ENCODE data around the gene HRAS. TPM values are rescaled to one million over a fixed set of nuclear protein-coding genes. Genes with fewer than 3 reads are reported as not detected.

The HRAS gene
- total and polyA plus RNA-seq, 2 of the 13 experiments (the other 11 are each of a cell fraction or from before 2014, with no cell fraction given), result 32.9 to 50.0 TPM

DNA sequence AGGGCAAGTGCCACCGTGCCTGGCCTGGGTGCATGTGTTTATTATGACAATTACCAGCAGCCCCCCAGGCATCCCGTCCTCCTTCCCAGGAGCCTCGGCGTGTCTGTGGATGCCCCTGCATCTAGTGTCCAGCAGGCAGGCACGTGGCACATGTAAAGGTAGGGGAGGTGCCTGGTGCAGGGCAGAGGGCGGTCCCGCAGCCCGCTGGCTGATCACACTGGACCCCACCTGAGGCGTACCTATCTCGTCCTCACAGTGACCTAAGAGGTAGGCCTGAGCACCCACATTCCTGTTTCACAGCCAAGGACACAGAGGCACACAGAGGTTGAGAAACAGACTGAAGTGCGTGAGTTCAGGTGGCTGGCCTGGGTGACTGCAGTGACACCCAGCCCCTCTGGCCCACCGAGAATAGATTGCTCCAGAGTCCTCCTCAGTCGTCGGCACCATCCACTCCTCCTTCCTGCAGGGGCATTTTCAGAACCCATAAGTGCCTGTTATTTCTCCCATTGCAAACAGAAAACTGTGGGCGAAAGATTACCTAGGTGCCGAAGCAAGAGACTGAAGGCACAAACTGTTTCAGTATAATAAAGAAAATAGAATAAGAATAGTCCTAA lies 37.9 kb upstream of the HRAS start (continued):
- TF ChIP-seq ZNF138 (CRISPR knock-in tag; IDR thresholded peaks at IDR 0.05; ENCODE audit: low read depth) (no peak), ZNF251 (CRISPR knock-in tag; IDR thresholded peaks at IDR 0.05) (no peak), SMAD9 (CRISPR knock-in tag; IDR thresholded peaks at IDR 0.05) (no peak), ZNF556 (CRISPR knock-in tag; IDR thresholded peaks at IDR 0.05; ENCODE audit: borderline replicate concordance) (no peak), ZNF879 (CRISPR knock-in tag; IDR thresholded peaks at IDR 0.05) (no peak), ZMAT3 (CRISPR knock-in tag; conservative IDR thresholded peaks at IDR 0.05) (no peak), ZNF619 (CRISPR knock-in tag; IDR thresholded peaks at IDR 0.05) (no peak), EEA1 (CRISPR knock-in tag; IDR thresholded peaks at IDR 0.05; ENCODE audit: borderline replicate concordance) (no peak), EP300 (IDR thresholded peaks at IDR 0.05; ENCODE audit: low read depth in 2 of 2, low read length in 2 of 2) (no peak), EP300 (CRISPR knock-in tag; IDR thresholded peaks at IDR 0.05; ENCODE audit: borderline replicate concordance) (0 out of 2 replicates have a peak, but pooled peaks have one; percentile 35), SPEN (CRISPR knock-in tag; IDR thresholded peaks at IDR 0.05; ENCODE audit: low read depth) (0 out of 2 replicates have a peak, but pooled peaks have one; percentile 19), NPAS2 (CRISPR knock-in tag; IDR thresholded peaks at IDR 0.05; ENCODE audit: borderline replicate concordance) (no peak), NFATC3 (CRISPR knock-in tag; IDR thresholded peaks at IDR 0.05) (no peak), ATRX (CRISPR knock-in tag; IDR thresholded peaks at IDR 0.05; ENCODE audit: borderline replicate concordance) (no peak), HIC2 (CRISPR knock-in tag; IDR thresholded peaks at IDR 0.05; ENCODE audit: low read depth) (0 out of 2 replicates have a peak, but pooled peaks have one; percentile 32), JUND (CRISPR knock-in tag; IDR thresholded peaks at IDR 0.05) (peak; percentile 27; the same call in 1 of the 2 replicates), NFKB2 (CRISPR knock-in tag; IDR thresholded peaks at IDR 0.05; ENCODE audit: borderline replicate concordance) (peak; percentile 17; the same call in 1 of the 2 replicates)
- TF ChIP-seq, protein P1, sequence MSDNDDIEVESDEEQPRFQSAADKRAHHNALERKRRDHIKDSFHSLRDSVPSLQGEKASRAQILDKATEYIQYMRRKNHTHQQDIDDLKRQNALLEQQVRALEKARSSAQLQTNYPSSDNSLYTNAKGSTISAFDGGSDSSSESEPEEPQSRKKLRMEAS (IDR thresholded peaks at IDR 0.05), result peak; percentile 76
- TF ChIP-seq, protein P2, sequence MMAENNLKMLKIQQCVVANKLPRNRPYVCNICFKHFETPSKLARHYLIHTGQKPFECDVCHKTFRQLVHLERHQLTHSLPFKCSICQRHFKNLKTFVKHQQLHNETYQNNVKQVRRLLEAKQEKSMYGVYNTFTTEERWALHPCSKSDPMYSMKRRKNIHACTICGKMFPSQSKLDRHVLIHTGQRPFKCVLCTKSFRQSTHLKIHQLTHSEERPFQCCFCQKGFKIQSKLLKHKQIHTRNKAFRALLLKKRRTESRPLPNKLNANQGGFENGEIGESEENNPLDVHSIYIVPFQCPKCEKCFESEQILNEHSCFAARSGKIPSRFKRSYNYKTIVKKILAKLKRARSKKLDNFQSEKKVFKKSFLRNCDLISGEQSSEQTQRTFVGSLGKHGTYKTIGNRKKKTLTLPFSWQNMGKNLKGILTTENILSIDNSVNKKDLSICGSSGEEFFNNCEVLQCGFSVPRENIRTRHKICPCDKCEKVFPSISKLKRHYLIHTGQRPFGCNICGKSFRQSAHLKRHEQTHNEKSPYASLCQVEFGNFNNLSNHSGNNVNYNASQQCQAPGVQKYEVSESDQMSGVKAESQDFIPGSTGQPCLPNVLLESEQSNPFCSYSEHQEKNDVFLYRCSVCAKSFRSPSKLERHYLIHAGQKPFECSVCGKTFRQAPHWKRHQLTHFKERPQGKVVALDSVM (CRISPR knock-in tag; IDR thresholded peaks at IDR 0.05), result peak; percentile 12; the same call in 1 of the 2 replicates
- TF ChIP-seq, protein P3, sequence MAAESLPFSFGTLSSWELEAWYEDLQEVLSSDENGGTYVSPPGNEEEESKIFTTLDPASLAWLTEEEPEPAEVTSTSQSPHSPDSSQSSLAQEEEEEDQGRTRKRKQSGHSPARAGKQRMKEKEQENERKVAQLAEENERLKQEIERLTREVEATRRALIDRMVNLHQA (CRISPR knock-in tag; IDR thresholded peaks at IDR 0.05), result no peak
- TF ChIP-seq, protein P4, sequence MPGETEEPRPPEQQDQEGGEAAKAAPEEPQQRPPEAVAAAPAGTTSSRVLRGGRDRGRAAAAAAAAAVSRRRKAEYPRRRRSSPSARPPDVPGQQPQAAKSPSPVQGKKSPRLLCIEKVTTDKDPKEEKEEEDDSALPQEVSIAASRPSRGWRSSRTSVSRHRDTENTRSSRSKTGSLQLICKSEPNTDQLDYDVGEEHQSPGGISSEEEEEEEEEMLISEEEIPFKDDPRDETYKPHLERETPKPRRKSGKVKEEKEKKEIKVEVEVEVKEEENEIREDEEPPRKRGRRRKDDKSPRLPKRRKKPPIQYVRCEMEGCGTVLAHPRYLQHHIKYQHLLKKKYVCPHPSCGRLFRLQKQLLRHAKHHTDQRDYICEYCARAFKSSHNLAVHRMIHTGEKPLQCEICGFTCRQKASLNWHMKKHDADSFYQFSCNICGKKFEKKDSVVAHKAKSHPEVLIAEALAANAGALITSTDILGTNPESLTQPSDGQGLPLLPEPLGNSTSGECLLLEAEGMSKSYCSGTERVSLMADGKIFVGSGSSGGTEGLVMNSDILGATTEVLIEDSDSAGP (CRISPR knock-in tag; IDR thresholded peaks at IDR 0.05; ENCODE audit: borderline replicate concordance), result 0 out of 2 replicates have a peak, but pooled peaks have one; percentile 36
